Body of pancreas (tissue), 4 donors: Measurements from ENCODE around the gene PHF21B.

Experiments
- CTCF ChIP-seq, 7 experiments: fragments of 450-650 bp in 4 of 7; fragments of 200-600 bp in 3 of 7; sonication (generic) in 3 of 7; IDR thresholded peaks; one replicate each; pipeline ENCODE4 v1.5.1; 2016 to 2019; ENCODE audit warnings: antibody characterized with exemption in 7 of 7
- POLR2A ChIP-seq, 3 donors: fragments of 450-650 bp; IDR thresholded peaks; one replicate each; pipeline ENCODE4 v1.6.1; 2016; ENCODE audit warnings: antibody characterized with exemption in 3 of 3, mild to moderate bottlenecking in 2 of 3

- no peak for TF ChIP-seq CTCF (IDR thresholded peaks at IDR 0.05)
- no peak for TF ChIP-seq POLR2A (IDR thresholded peaks at IDR 0.05)
These were observed 36.0 kb downstream of the PHF21B start for GRCh38 chr22:44973829-44974228.
